ENCODE data around the gene CEP250. TPM values are rescaled to one million over a fixed set of nuclear protein-coding genes. Genes with fewer than 3 reads are reported as not detected.
"Not testable (repeated sequence)": the region's sequence is repeated elsewhere in the genome, so short reads cannot be mapped to it uniquely, and the experiment has no call there.

CEP250 gene
- total RNA-seq, 1 donor: 23.5 TPM

DNA sequence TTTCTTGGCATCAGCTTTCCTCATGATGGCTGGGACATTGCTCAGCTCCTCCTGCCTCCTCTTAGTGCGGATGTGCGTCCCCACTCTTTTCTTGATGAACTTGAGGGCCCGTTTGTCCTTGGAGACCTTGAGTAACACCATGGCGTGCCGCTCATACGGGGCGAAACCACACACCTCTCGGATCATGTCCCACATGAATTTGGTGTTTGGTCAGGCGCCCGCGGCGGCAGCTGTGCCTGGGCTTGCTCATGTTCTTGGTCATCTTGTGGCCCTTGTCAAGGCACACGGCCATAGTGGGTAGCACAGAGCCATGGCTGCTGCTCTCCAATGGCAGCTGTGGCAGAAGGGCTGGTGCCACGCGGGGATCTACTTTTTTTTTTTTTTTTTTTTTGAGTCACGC is 89.0 kb downstream of the CEP250 start:
- H3K4me1 ChIP-seq (ENCODE audit: insufficient read depth, low read length): peaks cover 11% of the 10 kb centered on the region
- H2AFZ ChIP-seq (ENCODE audit: low read length): no peak overlapping the region
- TF ChIP-seq, protein P1, sequence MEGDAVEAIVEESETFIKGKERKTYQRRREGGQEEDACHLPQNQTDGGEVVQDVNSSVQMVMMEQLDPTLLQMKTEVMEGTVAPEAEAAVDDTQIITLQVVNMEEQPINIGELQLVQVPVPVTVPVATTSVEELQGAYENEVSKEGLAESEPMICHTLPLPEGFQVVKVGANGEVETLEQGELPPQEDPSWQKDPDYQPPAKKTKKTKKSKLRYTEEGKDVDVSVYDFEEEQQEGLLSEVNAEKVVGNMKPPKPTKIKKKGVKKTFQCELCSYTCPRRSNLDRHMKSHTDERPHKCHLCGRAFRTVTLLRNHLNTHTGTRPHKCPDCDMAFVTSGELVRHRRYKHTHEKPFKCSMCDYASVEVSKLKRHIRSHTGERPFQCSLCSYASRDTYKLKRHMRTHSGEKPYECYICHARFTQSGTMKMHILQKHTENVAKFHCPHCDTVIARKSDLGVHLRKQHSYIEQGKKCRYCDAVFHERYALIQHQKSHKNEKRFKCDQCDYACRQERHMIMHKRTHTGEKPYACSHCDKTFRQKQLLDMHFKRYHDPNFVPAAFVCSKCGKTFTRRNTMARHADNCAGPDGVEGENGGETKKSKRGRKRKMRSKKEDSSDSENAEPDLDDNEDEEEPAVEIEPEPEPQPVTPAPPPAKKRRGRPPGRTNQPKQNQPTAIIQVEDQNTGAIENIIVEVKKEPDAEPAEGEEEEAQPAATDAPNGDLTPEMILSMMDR (IDR thresholded peaks at IDR 0.05; ENCODE audit: extremely low read depth, low read depth, low read length): no peak
- no peaks in the 10 kb centered on the region for H4K20me1 ChIP-seq (ENCODE audit: insufficient read depth, low read length)
- H3K4me2 ChIP-seq (ENCODE audit: insufficient read depth, low read length): no peak overlapping the region
- H3K27me3 ChIP-seq (ENCODE audit: insufficient read depth, low read length): no peaks in the 10 kb centered on the region
- no peak for DNase-seq (ENCODE audit: insufficient read length, low spot score, missing footprints)
- no peak overlapping the region for H3K27ac ChIP-seq (ENCODE audit: low read depth, low read length)
- H3K36me3 ChIP-seq (ENCODE audit: insufficient read depth, low read length): peaks cover 38% of the 10 kb centered on the region
- peaks cover 15% of the 10 kb centered on the region for H3K79me2 ChIP-seq (ENCODE audit: insufficient read depth, low read length)
- no peaks in the 10 kb centered on the region for H3K9me3 ChIP-seq (ENCODE audit: low read depth, low read length)
- H3K4me3 ChIP-seq (ENCODE audit: insufficient read depth, low read length): no peak overlapping the region

DNA sequence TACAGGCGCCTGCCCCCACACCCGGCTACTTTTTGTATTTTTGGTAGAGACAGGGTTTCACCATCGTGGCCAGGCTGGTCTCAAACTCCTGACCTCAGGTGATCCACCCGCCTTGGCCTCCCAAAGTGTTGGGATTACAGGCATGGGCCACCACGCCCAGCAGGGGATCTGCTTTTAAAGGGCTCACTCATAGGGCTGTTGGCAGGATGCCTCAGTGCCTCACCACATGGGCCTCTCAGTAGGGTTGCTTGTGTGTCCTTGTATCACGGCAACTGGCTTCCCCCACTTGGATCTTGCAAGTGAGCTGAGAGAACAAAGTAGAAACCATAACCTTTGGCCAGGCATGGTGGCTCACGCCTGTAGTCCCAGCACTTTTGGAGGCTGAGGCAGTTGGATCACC is 89.5 kb downstream of the CEP250 start:
- peaks cover 15% of the 10 kb centered on the region for H3K79me2 ChIP-seq (ENCODE audit: insufficient read depth, low read length)
- H3K4me1 ChIP-seq (ENCODE audit: insufficient read depth, low read length): peaks cover 11% of the 10 kb centered on the region
- not testable (repeated sequence) for DNase-seq (ENCODE audit: insufficient read length, low spot score, missing footprints); H3K4me3 ChIP-seq (ENCODE audit: insufficient read depth, low read length); H3K4me2 ChIP-seq (ENCODE audit: insufficient read depth, low read length); H4K20me1 ChIP-seq (ENCODE audit: insufficient read depth, low read length); H3K9me3 ChIP-seq (ENCODE audit: low read depth, low read length); H3K27ac ChIP-seq (ENCODE audit: low read depth, low read length); H2AFZ ChIP-seq (ENCODE audit: low read length); H3K27me3 ChIP-seq (ENCODE audit: insufficient read depth, low read length)
- H3K36me3 ChIP-seq (ENCODE audit: insufficient read depth, low read length): peaks cover 42% of the 10 kb centered on the region

DNA sequence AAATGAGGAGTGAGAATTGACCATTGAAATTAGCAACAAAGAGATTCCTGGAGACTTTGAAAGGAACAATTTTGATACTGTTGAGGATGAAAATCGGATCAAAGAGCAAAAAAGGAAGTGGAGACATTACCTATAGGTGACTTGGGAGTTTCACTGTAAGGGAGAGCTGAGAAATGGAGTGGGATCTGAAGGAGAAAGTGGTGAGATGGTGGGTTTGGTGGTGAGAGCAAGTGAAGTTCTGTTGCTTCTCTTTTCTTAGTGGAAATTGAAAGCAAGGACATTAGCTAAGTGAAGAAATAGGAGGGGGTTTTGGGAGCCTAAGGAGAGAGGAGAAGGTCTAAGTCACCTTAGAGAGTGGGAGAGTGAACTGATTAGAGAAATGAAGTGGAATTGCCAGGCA is 90.7 kb downstream of the CEP250 start:
- no peak overlapping the region for H2AFZ ChIP-seq (ENCODE audit: low read length)
- H3K4me2 ChIP-seq (ENCODE audit: insufficient read depth, low read length): no peak overlapping the region
- H3K4me1 ChIP-seq (ENCODE audit: insufficient read depth, low read length): peaks cover 11% of the 10 kb centered on the region
- H3K9me3 ChIP-seq (ENCODE audit: low read depth, low read length): no peaks in the 10 kb centered on the region
- TF ChIP-seq, protein P1 (IDR thresholded peaks at IDR 0.05; ENCODE audit: extremely low read depth, low read depth, low read length): no peak
- no peak overlapping the region for H3K4me3 ChIP-seq (ENCODE audit: insufficient read depth, low read length)
- no peaks in the 10 kb centered on the region for H3K27me3 ChIP-seq (ENCODE audit: insufficient read depth, low read length)
- no peaks in the 10 kb centered on the region for H4K20me1 ChIP-seq (ENCODE audit: insufficient read depth, low read length)
- H3K79me2 ChIP-seq (ENCODE audit: insufficient read depth, low read length): peaks cover 17% of the 10 kb centered on the region
- peaks cover 49% of the 10 kb centered on the region for H3K36me3 ChIP-seq (ENCODE audit: insufficient read depth, low read length)
- H3K27ac ChIP-seq (ENCODE audit: low read depth, low read length): no peak overlapping the region
- DNase-seq (ENCODE audit: insufficient read length, low spot score, missing footprints): no peak

DNA sequence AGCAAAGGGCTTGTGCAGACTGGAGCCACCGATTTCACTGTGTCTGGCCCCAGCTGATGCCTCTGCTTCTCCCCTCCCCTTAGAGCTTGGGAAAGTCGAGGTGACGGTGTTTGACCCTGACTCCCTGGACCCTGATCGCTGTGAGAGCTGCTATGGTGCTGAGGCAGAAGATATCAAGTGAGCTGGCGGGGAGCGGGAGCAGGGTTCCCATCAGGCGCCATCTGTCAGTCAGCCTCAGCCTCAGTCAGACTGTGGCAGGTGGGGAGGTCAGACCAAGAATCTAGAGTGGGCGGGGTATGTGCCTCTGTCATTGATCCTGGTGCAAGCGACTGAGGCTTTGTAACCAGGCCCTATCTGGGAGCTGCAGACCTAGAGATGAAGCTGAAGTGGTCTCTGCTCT is 91.9 kb downstream of the CEP250 start:
- Histone ChIP-seq H3K79me2 (ENCODE audit: insufficient read depth, low read length) (peaks cover 14% of the 10 kb centered on the region), H3K9me3 (ENCODE audit: low read depth, low read length) (no peaks in the 10 kb centered on the region), H3K27me3 (ENCODE audit: insufficient read depth, low read length) (no peaks in the 10 kb centered on the region), H3K4me3 (ENCODE audit: insufficient read depth, low read length) (no peak overlapping the region), H2AFZ (ENCODE audit: low read length) (no peak overlapping the region), H3K4me2 (ENCODE audit: insufficient read depth, low read length) (no peak overlapping the region), H3K27ac (ENCODE audit: low read depth, low read length) (no peak overlapping the region), H4K20me1 (ENCODE audit: insufficient read depth, low read length) (no peaks in the 10 kb centered on the region), H3K36me3 (ENCODE audit: insufficient read depth, low read length) (peaks cover 61% of the 10 kb centered on the region), H3K4me1 (ENCODE audit: insufficient read depth, low read length) (peaks cover 4% of the 10 kb centered on the region)
- TF ChIP-seq, protein P1 (IDR thresholded peaks at IDR 0.05; ENCODE audit: extremely low read depth, low read depth, low read length): no peak
- no peak for DNase-seq (ENCODE audit: insufficient read length, low spot score, missing footprints)
